GM23338 (cell line): ENCODE measurements around the gene TBRG4. TPM values are rescaled to one million over a fixed set of nuclear protein-coding genes. Genes with fewer than 3 reads are reported as not detected.

ENCODE experiments used
- ATAC-seq: fragments of 200-7000 bp; cut with Tn5 transposase; 3 replicates; pipeline ENCODE4 v1.9.1; 2020
- DNase-seq: peaks from one replicate; pipeline ENCODE4 v3.0.0-alpha.2; 2015; ENCODE audit warnings: low spot score
- H2AFZ ChIP-seq: fragments of 200-600 bp; sonication (generic); 2 replicates; pipeline ENCODE4 v1.8.0; 2016; ENCODE audit warnings: antibody characterized with exemption, mild to moderate bottlenecking, moderate library complexity
- H3F3A ChIP-seq: fragments of 200-600 bp; sonication (generic); replicated peaks from 2 replicates; pipeline ENCODE4 v1.8.0; 2017; ENCODE audit warnings: antibody characterized with exemption, mixed run types, low read depth
- H3K27ac ChIP-seq: fragments of 200-600 bp; sonication (generic); 2 replicates; pipeline ENCODE4 v1.6.1; 2016; ENCODE audit warnings: low read depth
- H3K27me3 ChIP-seq: fragments of 200-600 bp; sonication (generic); 2 replicates; pipeline ENCODE4 v1.8.0; 2016; ENCODE audit warnings: mild to moderate bottlenecking, mixed run types, moderate library complexity; ENCODE audit not compliant: insufficient read depth
- H3K36me3 ChIP-seq: fragments of 200-600 bp; sonication (generic); 2 replicates; pipeline ENCODE4 v1.8.0; 2016; ENCODE audit warnings: mild to moderate bottlenecking; ENCODE audit not compliant: insufficient read depth
- H3K4me1 ChIP-seq: fragments of 200-600 bp; sonication (generic); 2 replicates; pipeline ENCODE4 v1.8.0; 2016; ENCODE audit warnings: mild to moderate bottlenecking, moderate library complexity; ENCODE audit not compliant: insufficient read depth
- H3K4me2 ChIP-seq: fragments of 200-600 bp; sonication (generic); 2 replicates; pipeline ENCODE4 v1.7.1; 2017; ENCODE audit warnings: mixed run types
- H3K4me3 ChIP-seq: fragments of 200-600 bp; sonication (generic); 2 replicates; pipeline ENCODE4 v1.6.1; 2016; ENCODE audit warnings: mixed run types
- H3K79me2 ChIP-seq: fragments of 200-600 bp; sonication (generic); replicated peaks from 2 replicates; pipeline ENCODE4 v1.8.0; 2017; ENCODE audit warnings: mild to moderate bottlenecking; ENCODE audit not compliant: insufficient read depth
- H3K9me2 ChIP-seq: fragments of 200-600 bp; sonication (generic); 2 replicates; pipeline ENCODE4 v1.8.0; 2017; ENCODE audit not compliant: insufficient read depth
- H4K20me1 ChIP-seq: fragments of 200-600 bp; sonication (generic); replicated peaks from 2 replicates; pipeline ENCODE4 v1.8.0; 2017; ENCODE audit warnings: mild to moderate bottlenecking; ENCODE audit not compliant: insufficient read depth
- H3K27ac Mint-ChIP-seq: 2 replicates; pipeline ENCODE4 v1.8.0; 2020; ENCODE audit warnings: inconsistent platforms, mild to moderate bottlenecking, moderate library complexity, mixed read lengths
- H3K27me3 Mint-ChIP-seq: 3 replicates; pipeline ENCODE4 v1.8.0; 2022; ENCODE audit warnings: low read depth, mild to moderate bottlenecking, moderate library complexity, mixed read lengths, inconsistent platforms; ENCODE audit not compliant: insufficient read depth, poor library complexity
- H3K36me3 Mint-ChIP-seq: 3 replicates; pipeline ENCODE4 v1.8.0; 2021; ENCODE audit warnings: low read depth, mild to moderate bottlenecking, inconsistent platforms, moderate library complexity, mixed read lengths
- H3K4me1 Mint-ChIP-seq: 3 replicates; pipeline ENCODE4 v1.8.0; 2020; ENCODE audit warnings: mild to moderate bottlenecking, inconsistent platforms, mixed read lengths
- H3K4me3 Mint-ChIP-seq: 3 replicates; pipeline ENCODE4 v1.8.0; 2021; ENCODE audit warnings: moderate library complexity, mild to moderate bottlenecking, inconsistent platforms, mixed read lengths
- H3K9me3 Mint-ChIP-seq: 3 replicates; pipeline ENCODE4 v1.8.0; 2020; ENCODE audit warnings: moderate library complexity, mild to moderate bottlenecking, inconsistent platforms, mixed read lengths
- CREB1 ChIP-seq: fragments of 250-450 bp; sonication (Bioruptor Pico); IDR thresholded peaks from 2 replicates; pipeline ENCODE4 v1.5.0; 2020; ENCODE audit warnings: low read depth, mild to moderate bottlenecking, moderate library complexity
- CTCF ChIP-seq, 2 experiments: fragments of 200-600 bp in 1 of 2; sonication (generic) in 1 of 2; conservative IDR thresholded peaks; 2 replicates each; pipeline versions ENCODE4 v1.5.1 to v1.6.1; 2016 to 2017; ENCODE audit warnings: antibody characterized with exemption in 2 of 2, low read depth in 2 of 2, mild to moderate bottlenecking in 2 of 2, moderate library complexity in 1 of 2
- ETS1 ChIP-seq: IDR thresholded peaks from 2 replicates; pipeline ENCODE4 v1.6.1; 2016; ENCODE audit warnings: antibody characterized with exemption
- EZH2 ChIP-seq: fragments of 200-600 bp; sonication (generic); IDR thresholded peaks from one replicate; pipeline ENCODE4 v1.8.0; 2017; ENCODE audit warnings: antibody characterized with exemption, mild to moderate bottlenecking, low read depth; ENCODE audit not compliant: unreplicated experiment
- EZH2phosphoT487 ChIP-seq: fragments of 200-600 bp; sonication (generic); IDR thresholded peaks from one replicate; pipeline ENCODE4 v1.8.1; 2018; ENCODE audit warnings: antibody characterized with exemption; ENCODE audit not compliant: unreplicated experiment
- JUNB ChIP-seq: IDR thresholded peaks from one replicate; pipeline ENCODE4 v1.6.1; 2016; ENCODE audit warnings: antibody characterized with exemption; ENCODE audit not compliant: unreplicated experiment
- NANOG ChIP-seq: IDR thresholded peaks from 2 replicates; pipeline ENCODE4 v1.6.1; 2016; ENCODE audit warnings: antibody characterized with exemption, borderline replicate concordance
- POLR2AphosphoS5 ChIP-seq: IDR thresholded peaks from 2 replicates; pipeline ENCODE4 v1.6.1; 2016; ENCODE audit warnings: antibody characterized with exemption, low read depth
- STAT1 ChIP-seq: IDR thresholded peaks from one replicate; pipeline ENCODE4 v1.6.1; 2016; ENCODE audit warnings: antibody characterized with exemption; ENCODE audit not compliant: unreplicated experiment
- ZNF114 ChIP-seq: fragments of 250-450 bp; sonication (Bioruptor Pico); IDR thresholded peaks from 2 replicates; pipeline ENCODE4 v1.5.0; 2020; ENCODE audit warnings: mild to moderate bottlenecking, moderate library complexity
- ZNF331 ChIP-seq: fragments of 250-450 bp; sonication (Bioruptor Pico); IDR thresholded peaks from 2 replicates; pipeline ENCODE4 v1.5.0; 2020; ENCODE audit warnings: low read depth, mild to moderate bottlenecking, moderate library complexity
- polyA plus RNA-seq: library from polyadenylated mRNA; unstranded; fragments of >200 nt; fragmentation: Nextera tagmentation; extraction: Ambion mirVana; gene quantifications from 2 replicates; pipeline ENCODE4 v1.2.1, GENCODE V29; 2016
- total RNA-seq: library from RNA; depleted of rRNA; stranded (reverse); fragments of >200 nt; shearing (Covaris generic); gene quantifications from 2 replicates; pipeline ENCODE4 v1.2.3, GENCODE V29; 2014
- TF ChIP-seq, protein P1 (sequence below): IDR thresholded peaks from one replicate; pipeline ENCODE4 v1.6.1; 2018; ENCODE audit warnings: antibody characterized with exemption; ENCODE audit not compliant: unreplicated experiment

TBRG4 gene
- total and polyA plus RNA-seq, 2 experiments from 2014 or later = 72.5 to 162 TPM

GRCh38 chr7:45111298-45112223, at the start of gene TBRG4 (continued):
- peak; percentile 32 to 43 for TF ChIP-seq CTCF (conservative IDR thresholded peaks at IDR 0.05; ENCODE audit: low read depth in 2 of 2)

GRCh38 chr7:45161138-45161537, 49.6 kb upstream of the TBRG4 start:
- Mint-ChIP-seq H3K27ac (no peak overlapping the region), H3K4me3 (no peak overlapping the region), H3K4me1 (peaks cover 8% of the 10 kb centered on the region; the same call in 2 of the 3 replicates), H3K27me3 (peaks cover 29% of the 10 kb centered on the region), H3K9me3 (peaks cover 10% of the 10 kb centered on the region; the same call in 2 of the 3 replicates), H3K36me3 (no peaks in the 10 kb centered on the region)
- Histone ChIP-seq H3K4me2 (no peak overlapping the region), H3K4me1 (no peaks in the 10 kb centered on the region; the same call in 1 of the 2 replicates), H3K36me3 (no peaks in the 10 kb centered on the region), H3K4me3 (no peak overlapping the region), H2AFZ (peak overlapping the region; percentile 80; the same call in 1 of the 2 replicates), H3K79me2 (no peaks in the 10 kb centered on the region), H3K27me3 (peaks cover 14% of the 10 kb centered on the region), H3F3A (no peaks in the 10 kb centered on the region), H3K9me2 (0 out of 2 replicates have a peak, but pooled peaks cover 3% of the 10 kb centered on the region), H3K27ac (no peak overlapping the region), H4K20me1 (no peaks in the 10 kb centered on the region)
- no peak for DNase-seq
- ATAC-seq = no peak
- TF ChIP-seq, protein P1, sequence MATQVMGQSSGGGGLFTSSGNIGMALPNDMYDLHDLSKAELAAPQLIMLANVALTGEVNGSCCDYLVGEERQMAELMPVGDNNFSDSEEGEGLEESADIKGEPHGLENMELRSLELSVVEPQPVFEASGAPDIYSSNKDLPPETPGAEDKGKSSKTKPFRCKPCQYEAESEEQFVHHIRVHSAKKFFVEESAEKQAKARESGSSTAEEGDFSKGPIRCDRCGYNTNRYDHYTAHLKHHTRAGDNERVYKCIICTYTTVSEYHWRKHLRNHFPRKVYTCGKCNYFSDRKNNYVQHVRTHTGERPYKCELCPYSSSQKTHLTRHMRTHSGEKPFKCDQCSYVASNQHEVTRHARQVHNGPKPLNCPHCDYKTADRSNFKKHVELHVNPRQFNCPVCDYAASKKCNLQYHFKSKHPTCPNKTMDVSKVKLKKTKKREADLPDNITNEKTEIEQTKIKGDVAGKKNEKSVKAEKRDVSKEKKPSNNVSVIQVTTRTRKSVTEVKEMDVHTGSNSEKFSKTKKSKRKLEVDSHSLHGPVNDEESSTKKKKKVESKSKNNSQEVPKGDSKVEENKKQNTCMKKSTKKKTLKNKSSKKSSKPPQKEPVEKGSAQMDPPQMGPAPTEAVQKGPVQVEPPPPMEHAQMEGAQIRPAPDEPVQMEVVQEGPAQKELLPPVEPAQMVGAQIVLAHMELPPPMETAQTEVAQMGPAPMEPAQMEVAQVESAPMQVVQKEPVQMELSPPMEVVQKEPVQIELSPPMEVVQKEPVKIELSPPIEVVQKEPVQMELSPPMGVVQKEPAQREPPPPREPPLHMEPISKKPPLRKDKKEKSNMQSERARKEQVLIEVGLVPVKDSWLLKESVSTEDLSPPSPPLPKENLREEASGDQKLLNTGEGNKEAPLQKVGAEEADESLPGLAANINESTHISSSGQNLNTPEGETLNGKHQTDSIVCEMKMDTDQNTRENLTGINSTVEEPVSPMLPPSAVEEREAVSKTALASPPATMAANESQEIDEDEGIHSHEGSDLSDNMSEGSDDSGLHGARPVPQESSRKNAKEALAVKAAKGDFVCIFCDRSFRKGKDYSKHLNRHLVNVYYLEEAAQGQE = no peak
- TF ChIP-seq EZH2 (no peak), JUNB (no peak), STAT1 (no peak), NANOG (no peak), ZNF331 (CRISPR knock-in tag) (no peak), ETS1 (no peak), CTCF (conservative IDR thresholded peaks at IDR 0.05; ENCODE audit: low read depth in 2 of 2) (no peak), ZNF114 (CRISPR knock-in tag) (no peak), EZH2phosphoT487 (no peak), CREB1 (CRISPR knock-in tag) (no peak), POLR2AphosphoS5 (no peak)
